Erythroblast (primary cell): Measurements from ENCODE around the gene FXR1.

Experiments used
- DNase-seq, 2 experiments: peaks; one replicate each; lab custom pipeline; 2025; lab: John Stamatoyannopoulos, UW
- GATA1 ChIP-seq: IDR thresholded peaks from 2 replicates; pipeline ENCODE4 v1.6.1; 2011; ENCODE audit warnings: low read depth, mild to moderate bottlenecking, control low read depth, low read length, moderate library complexity
- POLR2A ChIP-seq: IDR thresholded peaks from 2 replicates; pipeline ENCODE4 v1.6.1; 2011; ENCODE audit warnings: mild to moderate bottlenecking, low read length

Gene FXR1

DNA sequence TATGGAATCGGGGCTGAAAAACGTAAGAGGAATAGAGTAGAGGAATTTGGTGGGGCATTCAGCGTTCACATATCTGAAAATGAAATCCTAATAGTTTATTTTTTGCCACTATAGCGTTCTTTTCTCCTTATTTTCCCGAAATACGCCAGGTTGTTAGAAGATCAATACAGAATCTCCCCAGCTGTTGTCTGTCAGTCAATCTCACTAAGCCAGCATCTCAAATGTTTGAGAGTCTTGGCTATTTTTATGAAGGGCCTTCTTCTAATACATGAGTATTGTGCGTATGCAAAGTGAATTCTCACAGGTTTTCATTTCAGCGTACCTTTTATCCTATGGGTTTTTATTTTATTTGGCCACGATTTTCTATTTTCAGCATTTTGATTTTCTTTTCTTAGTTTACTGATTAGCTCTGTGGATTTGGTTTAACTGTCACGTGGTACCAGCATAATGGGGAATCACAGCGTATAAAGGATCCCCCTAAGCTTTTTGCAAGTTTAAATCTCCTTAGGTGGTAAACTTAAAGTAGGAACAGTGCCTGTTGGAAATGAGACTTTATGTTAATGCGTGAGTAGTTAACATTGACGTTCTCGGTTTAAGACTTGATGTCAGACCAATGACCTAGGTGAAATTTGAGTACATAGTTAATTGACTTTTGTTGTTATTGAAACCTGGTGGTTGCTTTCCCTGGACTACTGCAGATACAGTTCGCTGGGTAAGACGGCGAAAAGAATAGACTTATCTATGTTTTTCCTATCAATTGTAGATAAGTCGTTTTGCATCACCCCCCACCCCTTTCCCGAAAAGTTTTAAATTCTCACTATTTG is 1.3 kb downstream of the FXR1 start:
- peak; percentile 12 to 32 for DNase-seq
- TF ChIP-seq GATA1 (no peak), POLR2A (no peak)

DNA sequence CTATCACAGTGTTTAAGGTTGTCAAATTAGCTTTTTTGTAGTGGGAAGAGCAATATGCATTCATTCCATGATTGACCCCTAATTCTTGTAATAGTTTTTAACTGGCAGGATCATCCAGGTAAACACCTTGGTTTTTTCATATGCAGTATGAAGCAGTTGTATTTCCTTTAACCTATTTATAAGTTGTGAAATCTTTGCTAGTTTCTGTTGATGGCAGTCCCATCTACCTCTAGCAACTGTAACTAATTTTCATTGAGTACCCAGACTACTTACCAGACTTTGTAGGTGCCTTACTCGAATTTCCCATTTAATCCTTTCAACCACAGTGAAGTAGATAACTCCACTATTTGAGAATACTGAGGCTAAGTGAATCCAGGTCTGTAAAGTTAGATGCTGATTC is 6.1 kb downstream of the FXR1 start:
- no peak for TF ChIP-seq POLR2A
- TF ChIP-seq GATA1: no peak
- no peak for DNase-seq

DNA sequence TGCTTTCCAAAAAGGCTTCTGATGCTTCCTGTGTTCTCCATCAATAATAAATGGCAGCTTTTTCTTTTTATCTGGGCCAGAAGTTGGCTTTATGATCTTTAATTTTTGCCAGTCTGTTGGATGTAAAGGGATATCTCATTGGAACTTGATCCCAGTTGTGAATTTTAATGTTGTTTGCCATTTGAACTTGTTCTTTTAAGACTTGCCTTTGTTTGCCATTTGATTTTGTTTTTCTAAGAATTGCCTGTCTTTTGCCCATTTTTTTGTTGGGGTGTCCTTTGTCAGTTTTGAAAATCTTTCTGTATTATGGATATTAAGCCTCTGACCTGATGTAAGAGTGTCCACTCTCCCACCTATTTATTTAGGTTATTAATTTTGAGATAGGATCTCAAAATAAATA is 9.8 kb downstream of the FXR1 start:
- no peak for DNase-seq
- TF ChIP-seq GATA1 (no peak), POLR2A (no peak)

DNA sequence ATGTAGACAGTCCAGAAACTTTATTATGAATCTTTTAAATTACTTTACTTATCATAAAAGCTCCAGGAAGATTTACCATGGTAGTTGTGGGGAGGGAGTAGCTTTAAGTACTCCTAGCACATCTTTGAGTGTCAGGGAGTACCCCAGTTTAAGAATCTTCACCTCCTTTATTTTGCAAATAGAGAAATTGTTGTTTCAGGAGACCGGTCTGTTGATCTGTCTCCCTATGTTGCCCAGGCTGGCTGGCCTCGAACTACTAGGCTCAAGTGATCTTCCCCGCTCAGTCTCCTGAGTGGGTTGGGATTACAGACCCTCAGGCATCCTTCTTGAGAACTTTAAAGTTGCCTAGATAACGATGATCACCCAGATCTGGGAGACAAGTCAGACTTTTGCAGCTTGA is 11.1 kb downstream of the FXR1 start:
- TF ChIP-seq POLR2A: no peak
- no peak for TF ChIP-seq GATA1

DNA sequence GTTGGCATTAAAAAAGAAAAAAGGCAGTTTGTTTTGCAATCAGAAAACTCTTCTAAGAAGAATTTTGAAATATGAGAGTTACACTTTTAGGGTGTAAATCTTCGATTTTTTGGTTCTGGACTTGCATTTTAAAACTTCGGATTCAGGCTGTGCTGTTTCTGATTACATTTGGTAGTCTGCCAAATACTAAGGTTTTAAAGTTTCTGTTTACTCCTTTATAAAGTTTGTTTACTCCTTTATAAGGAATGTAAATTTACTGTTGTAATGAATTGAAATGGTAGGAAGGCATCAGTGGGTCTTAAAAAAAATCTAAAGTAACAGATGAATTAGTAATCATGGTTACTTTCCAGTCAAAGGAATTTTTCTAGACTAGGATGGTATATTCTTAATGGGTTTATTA is 14.1 kb downstream of the FXR1 start:
- TF ChIP-seq GATA1 (no peak), POLR2A (no peak)
- DNase-seq: no peak

More for the DNA sequence above, 11.1 kb downstream of the FXR1 start:
- DNase-seq: no peak

DNA sequence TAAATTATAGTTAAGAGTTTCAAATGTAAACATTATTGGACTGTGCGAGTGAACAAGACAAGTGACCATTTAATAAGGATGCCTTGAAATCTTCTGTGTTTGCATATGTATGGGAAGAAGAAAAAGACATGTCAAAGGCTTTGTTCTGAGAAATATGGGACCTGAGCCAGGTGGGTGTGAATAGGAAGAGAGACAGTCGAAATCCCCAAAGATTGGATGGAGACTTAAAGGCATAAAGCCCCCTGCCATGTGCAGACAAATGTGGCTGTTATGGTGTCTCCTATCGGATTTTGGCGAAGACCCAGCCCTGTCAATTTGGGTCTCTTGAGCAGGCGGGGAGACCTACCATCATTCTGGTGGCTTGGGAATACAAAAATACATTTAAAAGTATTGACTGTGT is 16.9 kb downstream of the FXR1 start:
- TF ChIP-seq POLR2A: no peak
- no peak for TF ChIP-seq GATA1
- DNase-seq: no peak

DNA sequence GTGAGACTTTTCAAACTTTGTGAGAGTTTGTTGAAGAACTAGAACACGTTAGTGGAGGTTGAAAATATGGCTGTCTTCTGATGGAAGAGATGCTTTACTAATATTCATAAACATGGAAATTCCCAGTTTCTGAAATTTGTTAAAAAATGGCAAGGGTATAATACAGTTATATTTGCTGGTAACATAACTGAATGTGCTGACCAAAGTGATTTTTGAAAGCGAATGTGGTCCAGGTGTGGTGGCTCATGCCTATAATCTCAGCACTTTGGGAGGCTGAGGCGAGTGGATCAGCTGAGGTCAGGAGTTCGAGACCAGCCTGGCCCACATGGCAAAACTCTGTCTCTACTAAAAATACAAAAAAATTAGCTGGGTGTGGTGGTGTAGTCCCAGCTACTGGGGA is 18.1 kb downstream of the FXR1 start:
- no peak for TF ChIP-seq GATA1
- no peak for TF ChIP-seq POLR2A
- DNase-seq: no peak

DNA sequence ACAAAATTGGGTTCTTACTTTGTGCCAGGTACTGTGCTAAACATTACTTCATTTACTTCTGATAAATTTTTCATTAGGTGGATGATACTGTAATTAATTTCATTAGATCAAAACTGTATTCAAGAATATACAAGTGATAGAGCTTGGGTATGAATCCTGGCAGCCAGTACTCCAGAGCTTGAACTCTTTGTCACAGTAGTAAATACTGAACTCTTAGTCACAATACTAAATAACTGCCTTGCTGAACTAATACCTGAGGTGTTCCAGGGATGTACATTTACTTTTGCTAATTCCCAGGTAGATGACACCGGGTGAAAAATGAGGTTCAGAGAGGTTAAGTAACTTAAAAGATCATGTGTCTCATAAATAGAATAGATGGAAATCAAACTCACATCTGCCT is 20.3 kb downstream of the FXR1 start:
- DNase-seq: no peak
- TF ChIP-seq GATA1: no peak
- TF ChIP-seq POLR2A: no peak

DNA sequence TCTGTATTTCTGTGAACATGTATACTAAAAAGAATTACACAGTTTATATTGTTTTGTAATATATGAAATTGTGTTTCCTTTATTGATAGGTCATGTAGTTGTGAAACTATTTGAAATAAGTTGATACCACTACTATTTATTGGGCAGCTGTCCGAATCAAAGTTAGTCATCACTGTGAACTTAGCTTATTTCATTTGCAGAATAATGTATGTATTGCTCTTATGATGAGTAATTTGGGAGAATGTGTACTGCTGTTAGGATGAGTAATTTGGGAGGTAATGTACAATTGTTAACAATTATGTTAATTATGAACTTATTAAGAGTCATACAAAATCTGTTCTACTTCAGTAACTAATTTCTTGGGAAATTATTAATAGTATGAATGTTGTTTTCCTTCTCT is 22.2 kb downstream of the FXR1 start:
- no peak for DNase-seq
- no peak for TF ChIP-seq POLR2A
- TF ChIP-seq GATA1: no peak

DNA sequence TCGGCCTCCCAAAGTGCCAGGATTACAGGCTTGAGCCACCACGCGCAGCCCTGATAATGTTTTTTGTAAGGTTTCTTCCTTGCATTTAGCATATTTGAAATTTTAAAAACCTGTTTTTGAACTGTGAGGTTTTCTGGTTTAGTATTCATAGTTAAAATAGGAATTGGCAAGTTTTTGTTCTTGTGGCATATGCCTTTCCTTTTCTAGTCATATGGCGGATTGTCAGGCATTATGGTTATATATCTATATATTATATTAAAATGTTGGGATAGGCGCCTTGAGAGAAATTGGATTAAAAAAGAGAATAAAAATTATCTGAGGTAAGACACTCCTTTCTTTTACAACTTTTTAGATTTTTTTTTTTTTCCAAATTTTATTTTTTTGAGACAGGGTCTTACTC is 28.4 kb downstream of the FXR1 start:
- no peak for DNase-seq

DNA sequence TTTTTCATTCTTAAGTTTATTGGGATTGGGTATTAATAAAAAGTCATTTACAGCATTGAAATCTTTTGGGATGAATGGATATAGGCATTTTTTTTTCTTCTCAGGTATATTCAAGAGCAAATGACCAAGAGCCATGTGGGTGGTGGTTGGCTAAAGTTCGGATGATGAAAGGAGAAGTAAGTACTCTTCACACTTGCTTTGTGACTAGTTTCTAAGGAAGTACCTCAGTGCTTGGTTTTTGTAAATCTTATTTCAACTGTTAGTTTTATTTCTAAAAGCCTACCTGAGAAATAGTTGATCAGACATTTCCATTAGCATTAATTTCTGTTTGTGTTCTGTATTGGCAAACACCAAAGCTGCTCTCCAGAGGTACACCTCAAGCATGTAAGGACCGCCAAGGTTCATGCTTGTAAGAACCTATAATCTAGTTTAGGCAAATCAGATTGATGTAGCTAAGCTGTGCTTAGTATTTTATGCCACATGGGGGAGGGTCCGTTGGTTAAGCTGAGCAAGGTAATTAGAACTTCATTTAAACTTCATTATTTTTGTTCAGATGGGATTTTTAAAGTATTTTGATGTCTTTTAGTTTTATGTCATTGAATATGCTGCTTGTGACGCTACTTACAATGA is 35.4 kb downstream of the FXR1 start:
- DNase-seq: peak in 1 of 2 experiments; percentile 51
- TF ChIP-seq POLR2A (no peak), GATA1 (no peak)

More for the DNA sequence above, 28.4 kb downstream of the FXR1 start:
- TF ChIP-seq GATA1 (no peak), POLR2A (no peak)

DNA sequence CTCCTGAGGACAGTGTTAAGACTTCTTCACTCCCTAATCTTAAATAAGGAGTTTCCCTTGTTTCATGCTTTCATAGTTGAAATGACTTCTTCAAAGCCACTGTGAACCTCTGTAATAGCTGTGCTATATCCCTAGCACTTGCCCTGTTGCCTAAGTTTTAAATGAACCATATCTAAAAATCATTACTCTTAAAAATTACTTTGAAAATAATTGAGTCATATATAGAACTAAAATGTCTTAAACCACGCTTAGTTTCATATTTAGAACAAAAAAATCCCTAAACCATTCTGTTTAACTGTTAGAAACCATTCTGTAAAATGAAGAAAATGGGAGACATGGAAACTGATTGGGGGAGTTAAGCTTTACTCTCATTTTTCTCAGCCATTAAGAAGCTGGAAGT is 47.2 kb downstream of the FXR1 start:
- DNase-seq: no peak
- TF ChIP-seq POLR2A (no peak), GATA1 (no peak)

DNA sequence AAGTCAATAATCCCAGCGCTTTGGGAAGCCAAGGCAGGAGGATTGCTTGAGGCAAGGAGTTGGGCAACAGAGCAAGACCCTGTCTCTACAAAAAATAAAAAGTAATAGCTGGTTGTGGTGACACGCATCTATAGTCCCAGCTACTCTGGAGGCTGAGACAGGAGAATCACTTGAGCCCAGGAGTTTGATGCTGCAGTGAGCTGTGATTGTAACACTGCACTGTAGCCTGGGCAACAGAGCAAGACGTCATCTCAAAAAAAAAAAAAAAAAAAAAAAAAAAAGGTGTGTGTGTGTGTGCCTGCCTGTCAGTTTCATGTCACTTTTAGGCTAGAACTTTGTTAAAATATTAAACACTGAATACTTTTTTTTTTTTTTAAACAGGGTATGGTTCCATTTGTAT is 48.6 kb downstream of the FXR1 start:
- no peak for TF ChIP-seq POLR2A
- no peak for TF ChIP-seq GATA1
- DNase-seq: no peak

DNA sequence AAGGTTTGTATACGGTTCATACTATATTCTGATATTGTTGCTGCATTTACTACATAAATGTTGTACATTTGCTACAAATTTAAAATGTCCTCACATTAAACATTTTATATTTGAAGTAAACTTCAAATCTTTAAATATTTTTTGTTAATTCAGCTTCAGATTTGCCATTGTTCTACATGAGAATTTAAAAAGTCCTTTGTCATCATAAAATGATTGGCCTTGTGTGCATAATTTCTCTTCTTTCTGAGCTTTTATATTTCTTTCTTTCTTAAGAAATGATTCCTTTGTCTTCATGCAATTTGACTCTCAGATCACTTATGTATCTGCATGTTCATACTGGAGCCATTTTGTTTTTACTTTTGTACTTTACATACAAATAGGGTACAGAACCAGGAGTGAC is 49.1 kb downstream of the FXR1 start:
- DNase-seq: no peak
- TF ChIP-seq POLR2A (no peak), GATA1 (no peak)
